ENCODE results near the gene VSIG10L.
A peak's percentile ranks its signal among the peaks of the same experiment; 100 is the strongest.

Gene VSIG10L

GRCh38 chr19:51316688-51317087, 25.3 kb downstream of the VSIG10L start:
- no peak for TF ChIP-seq CTCF (IDR thresholded peaks at IDR 0.05; ENCODE audit: insufficient read depth, low read depth, low read length, missing control alignments)
- no peak for DNase-seq (ENCODE audit: low read depth)
- H3K4me3 ChIP-seq (ENCODE audit: low read depth, low read length): no peak overlapping the region

GRCh38 chr19:51311351-51312257, 30.3 kb downstream of the VSIG10L start, which contains the start of gene IGLON5:
Gene IGLON5, plus strand, starts transcription at chr19:51311644. Its CDS starts 204 bp downstream, at chr19:51311848.
- no peak for DNase-seq (ENCODE audit: low read depth)
- no peak for TF ChIP-seq CTCF (IDR thresholded peaks at IDR 0.05; ENCODE audit: insufficient read depth, low read depth, low read length, missing control alignments)
- H3K4me3 ChIP-seq (ENCODE audit: low read depth, low read length): no peak within 1 kb of the TSS

- TF ChIP-seq CTCF (IDR thresholded peaks at IDR 0.05; ENCODE audit: insufficient read depth, low read depth, low read length, missing control alignments): no peak
- no peak for DNase-seq (ENCODE audit: low read depth)
These were observed 36.5 kb downstream of the VSIG10L start for GRCh38 chr19:51305479-51305878.

GRCh38 chr19:51301266-51301665, 40.7 kb downstream of the VSIG10L start:
- no peak overlapping the region for H3K4me3 ChIP-seq (ENCODE audit: low read depth, low read length)
- no peak for DNase-seq (ENCODE audit: low read depth)
- TF ChIP-seq CTCF (IDR thresholded peaks at IDR 0.05; ENCODE audit: insufficient read depth, low read depth, low read length, missing control alignments): no peak

More at GRCh38 chr19:51305479-51305878, 36.5 kb downstream of the VSIG10L start:
- no peak overlapping the region for H3K4me3 ChIP-seq (ENCODE audit: low read depth, low read length)

GRCh38 chr19:51297406-51297805, 44.5 kb downstream of the VSIG10L start:
- no peak for TF ChIP-seq CTCF (IDR thresholded peaks at IDR 0.05; ENCODE audit: insufficient read depth, low read depth, low read length, missing control alignments)
- no peak for DNase-seq (ENCODE audit: low read depth)
- H3K4me3 ChIP-seq (ENCODE audit: low read depth, low read length): no peak overlapping the region

- H3K4me3 ChIP-seq (ENCODE audit: low read depth, low read length): no peak overlapping the region
- TF ChIP-seq CTCF (IDR thresholded peaks at IDR 0.05; ENCODE audit: insufficient read depth, low read depth, low read length, missing control alignments): peak; percentile 17
- DNase-seq (ENCODE audit: low read depth): no peak
These were observed 45.4 kb downstream of the VSIG10L start for GRCh38 chr19:51296336-51297093.
